Measurements from ENCODE around the gene CRAT.

GRCh38 chr9:129111528-129112151 is 1.0 kb upstream of the CRAT start:
- TF ChIP-seq, protein P1, sequence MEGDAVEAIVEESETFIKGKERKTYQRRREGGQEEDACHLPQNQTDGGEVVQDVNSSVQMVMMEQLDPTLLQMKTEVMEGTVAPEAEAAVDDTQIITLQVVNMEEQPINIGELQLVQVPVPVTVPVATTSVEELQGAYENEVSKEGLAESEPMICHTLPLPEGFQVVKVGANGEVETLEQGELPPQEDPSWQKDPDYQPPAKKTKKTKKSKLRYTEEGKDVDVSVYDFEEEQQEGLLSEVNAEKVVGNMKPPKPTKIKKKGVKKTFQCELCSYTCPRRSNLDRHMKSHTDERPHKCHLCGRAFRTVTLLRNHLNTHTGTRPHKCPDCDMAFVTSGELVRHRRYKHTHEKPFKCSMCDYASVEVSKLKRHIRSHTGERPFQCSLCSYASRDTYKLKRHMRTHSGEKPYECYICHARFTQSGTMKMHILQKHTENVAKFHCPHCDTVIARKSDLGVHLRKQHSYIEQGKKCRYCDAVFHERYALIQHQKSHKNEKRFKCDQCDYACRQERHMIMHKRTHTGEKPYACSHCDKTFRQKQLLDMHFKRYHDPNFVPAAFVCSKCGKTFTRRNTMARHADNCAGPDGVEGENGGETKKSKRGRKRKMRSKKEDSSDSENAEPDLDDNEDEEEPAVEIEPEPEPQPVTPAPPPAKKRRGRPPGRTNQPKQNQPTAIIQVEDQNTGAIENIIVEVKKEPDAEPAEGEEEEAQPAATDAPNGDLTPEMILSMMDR (IDR thresholded peaks at IDR 0.05): no peak
- no peak for TF ChIP-seq POLR2A (IDR thresholded peaks at IDR 0.05)

All from Peyer's patch (tissue), 4 donors.